Peyer's patch (tissue), 4 donors: ENCODE data around the gene RFTN1.

Source experiments
- POLR2A ChIP-seq, 2 donors: fragments of 450-650 bp; IDR thresholded peaks; one replicate each; pipeline ENCODE4 v1.5.1; 2017; ENCODE audit warnings: antibody characterized with exemption in 2 of 2, mild to moderate bottlenecking in 2 of 2, moderate library complexity in 2 of 2
- TF ChIP-seq, protein P1 (sequence below), 6 experiments: fragments of 450-650 bp in 4 of 6; fragments of 200-600 bp in 2 of 6; sonication (generic) in 1 of 6; IDR thresholded peaks; one replicate each; pipeline ENCODE4 v1.5.1; 2017 to 2019; ENCODE audit warnings: antibody characterized with exemption in 6 of 6, mild to moderate bottlenecking in 3 of 6, moderate library complexity in 1 of 6

- TF ChIP-seq, protein P1, sequence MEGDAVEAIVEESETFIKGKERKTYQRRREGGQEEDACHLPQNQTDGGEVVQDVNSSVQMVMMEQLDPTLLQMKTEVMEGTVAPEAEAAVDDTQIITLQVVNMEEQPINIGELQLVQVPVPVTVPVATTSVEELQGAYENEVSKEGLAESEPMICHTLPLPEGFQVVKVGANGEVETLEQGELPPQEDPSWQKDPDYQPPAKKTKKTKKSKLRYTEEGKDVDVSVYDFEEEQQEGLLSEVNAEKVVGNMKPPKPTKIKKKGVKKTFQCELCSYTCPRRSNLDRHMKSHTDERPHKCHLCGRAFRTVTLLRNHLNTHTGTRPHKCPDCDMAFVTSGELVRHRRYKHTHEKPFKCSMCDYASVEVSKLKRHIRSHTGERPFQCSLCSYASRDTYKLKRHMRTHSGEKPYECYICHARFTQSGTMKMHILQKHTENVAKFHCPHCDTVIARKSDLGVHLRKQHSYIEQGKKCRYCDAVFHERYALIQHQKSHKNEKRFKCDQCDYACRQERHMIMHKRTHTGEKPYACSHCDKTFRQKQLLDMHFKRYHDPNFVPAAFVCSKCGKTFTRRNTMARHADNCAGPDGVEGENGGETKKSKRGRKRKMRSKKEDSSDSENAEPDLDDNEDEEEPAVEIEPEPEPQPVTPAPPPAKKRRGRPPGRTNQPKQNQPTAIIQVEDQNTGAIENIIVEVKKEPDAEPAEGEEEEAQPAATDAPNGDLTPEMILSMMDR (IDR thresholded peaks at IDR 0.05), result no peak
- TF ChIP-seq POLR2A (IDR thresholded peaks at IDR 0.05), result no peak
Observed at GRCh38 chr3:16423947-16424673, 89.4 kb downstream of the RFTN1 start.
